ENCODE measurements around the gene PELO.

PELO gene

DNA sequence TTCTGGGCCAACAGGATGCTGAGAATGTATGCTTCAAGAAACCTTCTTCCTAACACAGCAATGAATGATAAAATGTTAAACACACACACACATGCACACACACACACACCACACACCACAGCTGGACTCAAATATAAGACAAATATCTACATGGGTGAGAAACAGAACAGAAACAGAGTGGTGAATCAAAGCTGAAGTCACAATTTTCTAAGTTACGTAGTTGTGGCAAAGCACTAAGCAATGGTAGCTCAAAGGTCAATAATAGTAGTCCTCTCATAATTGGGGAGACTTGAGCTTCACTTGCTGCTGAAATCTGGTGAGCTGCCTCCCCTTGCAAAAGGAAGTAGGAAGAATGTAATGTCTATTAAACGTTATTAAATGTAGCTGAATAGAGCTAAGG lies 33.7 kb upstream of the PELO start:
- Histone ChIP-seq H3K27me3 (ENCODE audit: control insufficient read depth, insufficient read depth, low read length) (no peaks in the 10 kb centered on the region), H3K36me3 (ENCODE audit: insufficient read depth, low read length) (no peaks in the 10 kb centered on the region), H3K4me2 (ENCODE audit: low read length) (no peak overlapping the region), H3K4me3 (ENCODE audit: low read length) (no peak overlapping the region), H3K4me1 (ENCODE audit: control insufficient read depth, insufficient read depth, low read length) (no peaks in the 10 kb centered on the region), H3K9ac (ENCODE audit: low read depth, low read length) (no peak overlapping the region), H3K9me3 (replicated peaks; ENCODE audit: low read length) (no peaks in the 10 kb centered on the region)

DNA sequence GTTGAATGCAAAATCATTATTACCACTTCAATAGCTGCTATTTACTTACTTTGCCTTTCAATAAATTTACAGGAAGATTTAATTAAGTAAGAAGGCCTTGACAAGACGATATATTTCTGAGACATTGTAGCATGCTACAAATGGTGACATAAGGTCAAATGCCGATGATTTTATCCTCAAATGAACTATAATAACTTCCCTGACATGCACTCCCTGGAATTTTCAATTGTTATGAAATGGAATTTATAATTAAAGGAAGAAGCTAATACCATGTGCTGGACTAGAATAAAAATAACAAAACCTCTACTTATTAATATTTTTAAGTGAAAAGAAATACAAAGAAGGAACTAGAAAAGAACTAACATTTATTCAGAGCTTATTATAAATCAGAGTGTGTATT lies 30.2 kb upstream of the PELO start:
- no peaks in the 10 kb centered on the region for H3K4me1 ChIP-seq (ENCODE audit: control insufficient read depth, insufficient read depth, low read length)
- H3K36me3 ChIP-seq (ENCODE audit: insufficient read depth, low read length), result no peaks in the 10 kb centered on the region
- no peak overlapping the region for H3K4me3 ChIP-seq (ENCODE audit: low read length)
- H3K4me2 ChIP-seq (ENCODE audit: low read length), result no peak overlapping the region
- no peaks in the 10 kb centered on the region for H3K9me3 ChIP-seq (replicated peaks; ENCODE audit: low read length)
- no peak overlapping the region for H3K9ac ChIP-seq (ENCODE audit: low read depth, low read length)
- no peaks in the 10 kb centered on the region for H3K27me3 ChIP-seq (ENCODE audit: control insufficient read depth, insufficient read depth, low read length)

DNA sequence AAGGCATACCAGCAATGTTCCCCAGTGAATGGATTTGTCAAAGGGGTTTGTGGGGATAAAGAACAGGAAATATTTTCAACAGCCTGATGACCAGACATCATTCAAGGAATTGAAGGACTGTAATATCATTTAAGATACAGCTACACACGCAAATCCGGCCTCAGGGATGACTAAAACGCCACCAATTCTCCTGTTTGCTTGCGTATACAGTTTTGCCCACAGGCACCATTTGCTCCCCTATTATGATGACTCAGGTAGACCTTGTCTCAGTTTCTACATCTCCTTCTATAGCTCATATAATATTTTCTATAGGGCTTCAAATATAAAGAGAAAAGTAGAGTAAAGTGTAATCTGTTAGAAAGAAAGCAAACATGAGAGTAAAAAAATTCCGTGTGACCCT lies 29.7 kb upstream of the PELO start:
- H3K4me2 ChIP-seq (ENCODE audit: low read length), result no peak overlapping the region
- no peaks in the 10 kb centered on the region for H3K36me3 ChIP-seq (ENCODE audit: insufficient read depth, low read length)
- no peak overlapping the region for H3K9ac ChIP-seq (ENCODE audit: low read depth, low read length)
- no peaks in the 10 kb centered on the region for H3K9me3 ChIP-seq (replicated peaks; ENCODE audit: low read length)
- H3K4me3 ChIP-seq (ENCODE audit: low read length), result no peak overlapping the region
- no peaks in the 10 kb centered on the region for H3K27me3 ChIP-seq (ENCODE audit: control insufficient read depth, insufficient read depth, low read length)
- H3K4me1 ChIP-seq (ENCODE audit: control insufficient read depth, insufficient read depth, low read length), result no peaks in the 10 kb centered on the region

DNA sequence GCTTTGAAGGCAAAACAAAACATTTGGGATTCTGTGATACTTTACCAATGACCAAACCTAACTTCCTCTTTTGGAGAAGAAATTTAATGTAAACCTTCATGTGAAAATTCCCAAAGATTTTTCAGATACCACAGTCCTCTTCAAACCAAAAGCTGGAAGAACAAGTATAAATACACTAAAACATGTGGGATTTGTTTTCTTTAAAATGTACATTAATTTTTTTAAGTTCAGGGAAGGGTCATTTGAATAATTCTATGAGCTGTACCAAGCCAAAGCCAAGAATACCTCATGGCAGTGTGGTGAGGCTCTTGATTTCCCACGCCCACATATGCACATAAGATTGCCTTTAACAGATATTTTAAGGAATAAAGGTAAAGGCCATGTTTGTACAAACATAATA lies 28.4 kb upstream of the PELO start:
- no peaks in the 10 kb centered on the region for H3K27me3 ChIP-seq (ENCODE audit: control insufficient read depth, insufficient read depth, low read length)
- H3K4me2 ChIP-seq (ENCODE audit: low read length), result no peak overlapping the region
- H3K4me3 ChIP-seq (ENCODE audit: low read length), result no peak overlapping the region
- no peaks in the 10 kb centered on the region for H3K9me3 ChIP-seq (replicated peaks; ENCODE audit: low read length)
- no peaks in the 10 kb centered on the region for H3K4me1 ChIP-seq (ENCODE audit: control insufficient read depth, insufficient read depth, low read length)
- H3K36me3 ChIP-seq (ENCODE audit: insufficient read depth, low read length), result no peaks in the 10 kb centered on the region
- H3K9ac ChIP-seq (ENCODE audit: low read depth, low read length), result no peak overlapping the region

DNA sequence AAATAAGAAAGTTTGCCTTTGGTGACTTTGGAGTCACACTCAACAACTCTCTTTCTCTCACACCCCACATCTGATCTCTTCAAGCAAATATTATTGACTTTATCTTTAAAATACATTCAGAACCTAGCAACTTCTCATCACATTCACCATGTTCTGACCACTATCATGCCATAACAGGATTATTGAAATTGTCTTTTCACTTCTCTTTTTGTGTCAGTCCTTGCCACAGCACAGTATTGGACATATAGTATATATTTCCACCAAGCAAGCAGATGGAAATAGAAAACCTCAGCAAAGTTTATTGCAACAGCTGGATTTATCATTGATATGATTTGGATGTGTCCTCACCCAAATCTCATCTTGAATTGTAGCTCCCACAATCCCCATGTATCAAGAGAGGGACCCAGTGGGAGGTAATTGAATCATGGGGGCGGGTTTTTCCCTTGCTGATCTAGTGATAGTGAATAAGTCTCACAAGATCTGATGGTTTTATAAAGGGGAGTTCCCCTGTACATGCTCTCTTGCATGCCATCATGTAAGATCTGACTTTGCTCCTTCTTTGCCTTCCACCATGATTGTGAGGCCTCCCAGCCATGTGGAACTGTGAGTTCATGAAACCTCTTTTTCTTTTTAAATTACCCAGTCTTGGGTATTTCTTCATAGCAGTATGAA lies 26.9 kb upstream of the PELO start:
- Histone ChIP-seq H3K4me2 (ENCODE audit: low read length) (no peak overlapping the region), H3K9me3 (replicated peaks; ENCODE audit: low read length) (no peaks in the 10 kb centered on the region), H3K4me3 (ENCODE audit: low read length) (no peak overlapping the region), H3K36me3 (ENCODE audit: insufficient read depth, low read length) (no peaks in the 10 kb centered on the region), H3K4me1 (ENCODE audit: control insufficient read depth, insufficient read depth, low read length) (no peaks in the 10 kb centered on the region), H3K27me3 (ENCODE audit: control insufficient read depth, insufficient read depth, low read length) (no peaks in the 10 kb centered on the region), H3K9ac (ENCODE audit: low read depth, low read length) (no peak overlapping the region)

DNA sequence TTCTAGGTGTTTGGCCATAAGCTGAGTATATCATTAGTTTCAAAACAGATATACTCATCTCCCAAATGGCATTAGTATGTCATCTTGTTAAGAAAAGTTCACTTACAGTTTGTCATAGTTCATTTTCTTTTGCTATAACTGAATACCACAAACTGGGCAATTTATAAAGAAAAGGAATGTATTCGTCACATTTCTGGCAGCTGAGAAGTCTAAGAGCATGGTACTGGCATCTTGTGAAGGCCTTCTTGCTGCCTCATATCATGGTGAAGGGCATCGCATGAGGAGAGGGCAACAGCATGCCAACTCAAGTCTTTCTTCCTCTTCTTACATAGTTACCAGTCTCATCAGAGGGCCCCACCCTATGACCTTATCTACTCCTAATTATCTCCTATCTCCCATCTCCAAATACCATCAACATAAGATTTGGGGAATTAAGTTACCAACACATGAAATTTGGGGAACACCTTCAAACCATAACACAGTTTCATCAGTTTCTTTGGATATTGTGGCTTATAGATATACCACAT lies 20.4 kb upstream of the PELO start:
- Histone ChIP-seq H3K36me3 (ENCODE audit: insufficient read depth, low read length) (no peaks in the 10 kb centered on the region), H3K4me2 (ENCODE audit: low read length) (no peak overlapping the region), H3K9ac (ENCODE audit: low read depth, low read length) (no peak overlapping the region), H3K4me1 (ENCODE audit: control insufficient read depth, insufficient read depth, low read length) (no peaks in the 10 kb centered on the region), H3K27me3 (ENCODE audit: control insufficient read depth, insufficient read depth, low read length) (no peaks in the 10 kb centered on the region), H3K9me3 (replicated peaks; ENCODE audit: low read length) (no peaks in the 10 kb centered on the region), H3K4me3 (ENCODE audit: low read length) (no peak overlapping the region)

DNA sequence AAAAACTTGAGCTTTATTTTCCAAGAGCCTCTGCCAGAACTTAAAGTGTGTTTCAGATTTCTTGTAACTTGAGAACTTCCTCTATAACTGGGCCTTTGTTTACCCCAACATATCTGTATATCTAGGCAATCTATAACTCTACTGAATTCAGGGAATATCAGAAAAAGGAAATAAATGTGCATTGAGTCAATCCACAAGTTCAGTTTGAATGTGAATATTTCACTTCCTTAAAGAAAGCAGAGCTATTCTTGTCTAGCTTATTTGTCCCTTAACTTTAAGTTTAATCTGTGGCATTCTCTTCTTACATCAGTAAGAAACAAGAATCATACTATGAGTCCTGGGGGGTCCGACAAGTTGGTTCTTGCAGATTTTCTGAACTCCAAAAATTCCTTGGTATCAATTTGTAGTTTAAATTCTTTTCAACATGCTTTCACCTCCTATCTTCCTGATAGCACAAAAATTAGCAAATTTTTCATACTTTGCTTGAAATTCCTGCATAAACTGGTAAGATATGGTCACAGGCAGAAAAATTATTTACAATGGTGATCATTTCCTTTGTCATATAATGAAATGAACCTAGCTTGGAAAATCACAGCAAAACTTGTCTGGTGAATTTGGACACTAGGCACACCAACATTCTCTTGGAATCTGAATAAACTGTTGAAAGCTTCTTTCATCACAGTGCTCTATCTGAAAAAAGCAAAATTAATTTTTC lies 19.8 kb upstream of the PELO start:
- Histone ChIP-seq H3K4me1 (ENCODE audit: control insufficient read depth, insufficient read depth, low read length) (no peaks in the 10 kb centered on the region), H3K27me3 (ENCODE audit: control insufficient read depth, insufficient read depth, low read length) (no peaks in the 10 kb centered on the region), H3K36me3 (ENCODE audit: insufficient read depth, low read length) (no peaks in the 10 kb centered on the region), H3K9me3 (replicated peaks; ENCODE audit: low read length) (no peaks in the 10 kb centered on the region), H3K9ac (ENCODE audit: low read depth, low read length) (no peak overlapping the region), H3K4me3 (ENCODE audit: low read length) (no peak overlapping the region), H3K4me2 (ENCODE audit: low read length) (no peak overlapping the region)

DNA sequence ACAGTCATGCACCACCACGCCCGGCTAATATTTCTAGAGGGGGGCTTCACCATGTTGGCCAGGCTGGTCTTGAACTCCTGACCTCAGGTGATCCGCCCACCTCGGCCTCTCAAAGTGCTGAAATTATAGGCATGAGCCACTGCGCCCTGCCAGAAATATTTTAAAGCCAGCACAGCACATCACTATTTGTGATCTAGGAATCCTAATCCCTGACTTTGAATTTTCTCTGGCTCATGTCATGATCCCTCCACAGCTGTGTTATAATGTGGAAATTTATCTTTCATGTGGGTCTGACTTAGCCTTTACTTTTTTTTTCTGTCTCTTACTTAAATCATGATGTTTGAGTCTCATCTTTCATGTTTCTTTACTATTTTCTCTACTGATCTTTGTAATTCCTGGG lies 18.7 kb upstream of the PELO start:
- Histone ChIP-seq H3K27me3 (ENCODE audit: control insufficient read depth, insufficient read depth, low read length) (no peaks in the 10 kb centered on the region), H3K9me3 (replicated peaks; ENCODE audit: low read length) (no peaks in the 10 kb centered on the region), H3K36me3 (ENCODE audit: insufficient read depth, low read length) (no peaks in the 10 kb centered on the region), H3K9ac (ENCODE audit: low read depth, low read length) (no peak overlapping the region), H3K4me1 (ENCODE audit: control insufficient read depth, insufficient read depth, low read length) (no peaks in the 10 kb centered on the region), H3K4me2 (ENCODE audit: low read length) (no peak overlapping the region), H3K4me3 (ENCODE audit: low read length) (no peak overlapping the region)

DNA sequence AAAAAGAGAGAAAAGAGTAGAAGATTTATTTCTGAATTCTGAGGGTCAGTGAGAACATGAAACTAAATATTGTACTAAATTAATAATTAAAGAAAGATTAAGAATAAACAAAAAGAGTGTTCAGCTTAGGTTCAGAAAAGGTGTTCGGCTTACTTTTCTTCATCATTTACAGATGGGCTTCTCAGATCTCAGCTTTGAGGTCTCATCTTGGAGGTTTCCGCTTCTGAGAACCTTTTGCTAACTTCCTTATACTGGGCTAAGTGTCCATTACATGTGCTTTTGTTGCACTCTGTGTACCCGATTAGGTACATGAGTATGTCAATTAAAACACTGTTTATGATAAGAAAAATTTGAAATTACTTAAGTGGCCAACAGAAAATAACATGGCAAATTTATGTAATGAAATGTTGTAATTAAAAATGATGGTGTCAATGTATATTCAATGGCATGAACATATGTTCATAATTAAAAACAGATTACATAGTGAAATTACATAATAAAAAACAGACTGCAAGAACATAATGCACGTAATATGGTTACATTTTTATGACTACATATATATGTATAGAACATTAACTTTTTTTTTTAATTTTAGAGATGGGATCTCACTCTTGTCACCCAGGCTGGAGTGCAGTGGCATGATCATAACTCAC lies 17.3 kb upstream of the PELO start:
- H3K9ac ChIP-seq (ENCODE audit: low read depth, low read length), result no peak overlapping the region
- H3K36me3 ChIP-seq (ENCODE audit: insufficient read depth, low read length), result no peaks in the 10 kb centered on the region
- H3K4me1 ChIP-seq (ENCODE audit: control insufficient read depth, insufficient read depth, low read length), result no peaks in the 10 kb centered on the region
- no peak overlapping the region for H3K4me3 ChIP-seq (ENCODE audit: low read length)
- no peaks in the 10 kb centered on the region for H3K9me3 ChIP-seq (replicated peaks; ENCODE audit: low read length)
- H3K27me3 ChIP-seq (ENCODE audit: control insufficient read depth, insufficient read depth, low read length), result no peaks in the 10 kb centered on the region
- H3K4me2 ChIP-seq (ENCODE audit: low read length), result no peak overlapping the region

DNA sequence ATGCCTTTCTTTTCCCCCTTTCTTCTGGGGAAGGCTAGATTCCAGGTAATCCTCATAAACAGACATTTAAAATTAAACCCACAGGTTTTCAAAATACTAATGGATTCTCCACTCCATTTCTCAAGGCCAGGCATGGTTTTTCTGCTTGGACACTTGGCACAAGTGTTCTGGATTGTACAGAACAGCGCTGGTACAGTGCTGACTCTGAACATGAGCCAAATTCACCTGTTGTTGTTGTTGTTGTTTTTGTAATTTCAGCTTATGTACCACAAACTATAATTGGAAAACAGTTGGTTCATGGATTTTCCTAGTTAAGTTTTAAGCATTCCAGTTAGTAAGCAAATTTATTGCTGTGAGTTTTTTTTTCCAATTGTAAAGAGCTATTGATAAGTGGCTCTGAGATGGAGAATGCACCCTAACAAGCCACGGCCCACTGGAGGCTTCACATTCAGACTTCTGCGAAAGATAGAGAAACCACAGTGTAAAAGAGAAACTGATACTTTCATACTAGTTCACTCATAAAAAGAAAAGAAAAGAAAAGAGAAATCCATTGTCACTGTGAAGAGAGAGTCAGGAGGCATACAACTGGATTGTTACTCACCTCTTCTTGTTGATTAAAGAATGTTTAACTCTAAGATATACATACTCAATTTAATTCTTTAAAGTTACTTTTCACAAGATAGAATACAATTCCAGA lies 16.2 kb upstream of the PELO start:
- Histone ChIP-seq H3K27me3 (ENCODE audit: control insufficient read depth, insufficient read depth, low read length) (no peaks in the 10 kb centered on the region), H3K4me1 (ENCODE audit: control insufficient read depth, insufficient read depth, low read length) (no peaks in the 10 kb centered on the region), H3K4me2 (ENCODE audit: low read length) (no peak overlapping the region), H3K36me3 (ENCODE audit: insufficient read depth, low read length) (no peaks in the 10 kb centered on the region), H3K9me3 (replicated peaks; ENCODE audit: low read length) (no peaks in the 10 kb centered on the region), H3K4me3 (ENCODE audit: low read length) (no peak overlapping the region), H3K9ac (ENCODE audit: low read depth, low read length) (no peak overlapping the region)

DNA sequence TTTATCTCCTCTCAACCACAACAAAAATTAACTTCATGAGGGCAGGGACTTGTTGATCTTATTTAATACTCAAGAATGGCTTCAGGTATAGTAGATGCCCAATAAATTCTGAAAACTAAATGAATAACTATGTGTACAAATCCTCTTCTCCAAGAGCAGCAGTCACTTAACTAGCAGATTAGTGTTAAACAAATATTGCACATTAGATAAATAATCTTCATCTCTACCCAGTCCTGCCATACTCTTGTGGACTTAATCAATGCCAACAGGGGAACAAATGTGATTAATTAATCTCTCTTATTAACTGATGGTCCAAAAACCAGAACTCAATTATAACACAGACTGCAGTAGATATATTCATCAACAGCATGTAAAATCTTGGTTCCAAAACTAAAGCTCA lies 15.0 kb upstream of the PELO start:
- Histone ChIP-seq H3K27me3 (ENCODE audit: control insufficient read depth, insufficient read depth, low read length) (no peaks in the 10 kb centered on the region), H3K4me1 (ENCODE audit: control insufficient read depth, insufficient read depth, low read length) (no peaks in the 10 kb centered on the region), H3K9ac (ENCODE audit: low read depth, low read length) (no peak overlapping the region), H3K9me3 (replicated peaks; ENCODE audit: low read length) (no peaks in the 10 kb centered on the region), H3K36me3 (ENCODE audit: insufficient read depth, low read length) (no peaks in the 10 kb centered on the region), H3K4me3 (ENCODE audit: low read length) (no peak overlapping the region), H3K4me2 (ENCODE audit: low read length) (no peak overlapping the region)
